Right cardiac atrium (tissue), 5 donors: ENCODE results near the gene CSNK1G1. TPM values are rescaled to one million over a fixed set of nuclear protein-coding genes. Genes with fewer than 3 reads are reported as not detected.

Experiments used
- ATAC-seq, 2 donors: fragments of 200-7000 bp; cut with Tn5 transposase; one replicate each; pipeline versions ENCODE4 v1.8.0 to v1.9.1; 2020; ENCODE audit warnings: moderate library complexity in 2 of 2, mild to moderate bottlenecking in 1 of 2
- DNase-seq, 3 donors: peaks; one replicate each; pipeline ENCODE4 v3.0.0-alpha.2; 2020
- H3K27ac ChIP-seq: one replicate; pipeline ENCODE4 v1.5.1; 2013; ENCODE audit warnings: mild to moderate bottlenecking, low read length, control low read depth, moderate library complexity
- H3K27me3 ChIP-seq: one replicate; pipeline ENCODE4 v1.6.1; 2013; ENCODE audit not compliant: control insufficient read depth, insufficient read depth
- H3K4me1 ChIP-seq: one replicate; pipeline ENCODE4 v1.6.1; 2013; ENCODE audit warnings: low read length; ENCODE audit not compliant: control insufficient read depth, insufficient read depth
- H3K4me3 ChIP-seq: one replicate; pipeline ENCODE4 v1.5.1; 2013; ENCODE audit warnings: low read length, control low read depth
- H3K9me3 ChIP-seq: one replicate; pipeline ENCODE4 v1.6.1; 2013; ENCODE audit warnings: low read length; ENCODE audit not compliant: control insufficient read depth
- WGBS: extraction: QIAGEN DNeasy Blood & Tissue Kit; methylation state at CpG from one replicate; pipeline ENCODE4 v1.1.7; 2013; 5-methylcytosine and 5-hydroxymethylcytosine counted together
- intact Hi-C, 4 donors: fragments of 100-400 bp; cut with DNase I; formaldehyde crosslinking; loops; one replicate each; pipeline versions ENCODE4 v1.11.0 to v1.14.0; 2022 to 2023
- polyA plus RNA-seq: library from polyadenylated mRNA; stranded (reverse); fragments of 200-250 nt; gene quantifications from one replicate; pipeline ENCODE4 v1.2.3, GENCODE V29; 2013
- total RNA-seq, 4 donors: library from RNA; stranded (reverse); fragmentation: NEBNext Ultra II Directional; extraction: Animal tissue kit (Norgen Biotek cat#: 25700); gene quantifications; one replicate each; pipeline ENCODE4 v1.2.1, GENCODE V29; 2021
- donor health status: healthy with polysubstance abuse.
- donor health status: DM: no; HTN: yes; CAD: no.
- donor health status: DM: no; HTN: no; CAD: no.
- donor health status: DM: no; HTN: yes; CAD: no; lungs with severe emphysema.
- donor health status: DM: yes; HTN: yes; CAD: no.

Gene CSNK1G1
- total and polyA plus RNA-seq, 5 donors = 2.3 to 11.5 (median 7.7) TPM

DNA sequence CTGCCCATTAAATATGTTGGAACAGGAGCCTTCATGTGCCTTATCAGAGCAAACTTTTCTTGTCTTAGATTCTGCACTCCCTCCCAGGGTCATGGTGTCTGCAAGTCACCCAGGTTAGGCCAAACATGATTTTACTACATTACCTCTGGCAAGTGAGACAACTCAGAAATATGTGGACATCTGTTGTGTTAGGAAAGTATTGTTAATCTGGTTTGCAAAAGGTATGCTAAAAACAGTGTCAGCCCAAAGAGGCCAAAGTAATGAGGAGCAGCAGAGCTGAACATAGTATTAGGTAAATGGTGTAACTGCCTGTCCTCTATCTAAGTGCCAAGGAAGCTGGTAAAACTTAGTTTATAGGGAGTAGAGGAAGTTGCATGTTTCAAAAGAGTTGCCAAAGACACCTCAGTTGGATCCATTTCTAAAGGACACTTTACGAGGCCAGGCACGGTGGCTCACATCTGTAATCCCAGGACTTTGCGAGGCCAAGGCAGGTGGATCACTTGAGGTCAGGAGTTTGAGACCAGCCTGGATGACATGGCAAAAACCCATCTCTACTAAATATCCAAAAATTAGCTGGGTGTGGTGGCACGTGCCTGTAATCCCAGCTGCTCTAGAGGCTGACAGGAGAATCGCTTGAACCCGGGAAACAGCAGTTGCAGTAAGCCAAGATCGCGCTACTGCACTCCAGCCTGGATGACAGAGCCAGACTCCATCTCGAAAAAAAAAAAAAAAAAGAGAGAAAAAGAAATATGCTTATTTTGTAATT is 170.6 kb downstream of the CSNK1G1 start:
- Histone ChIP-seq H3K27ac (no peak overlapping the region), H3K4me3 (no peak overlapping the region), H3K27me3 (no peaks in the 10 kb centered on the region), H3K9me3 (no peaks in the 10 kb centered on the region), H3K4me1 (no peaks in the 10 kb centered on the region)
- no peak for DNase-seq
- intact Hi-C loops = loop anchor here in 1 of 4 donors (10.0 kb wide), 1 partner anchor 329 kb away; no protein-coding TSS in a partner anchor
- WGBS = 91% methylated on average over 9 of the region's 9 CpGs
- ATAC-seq = no peak

DNA sequence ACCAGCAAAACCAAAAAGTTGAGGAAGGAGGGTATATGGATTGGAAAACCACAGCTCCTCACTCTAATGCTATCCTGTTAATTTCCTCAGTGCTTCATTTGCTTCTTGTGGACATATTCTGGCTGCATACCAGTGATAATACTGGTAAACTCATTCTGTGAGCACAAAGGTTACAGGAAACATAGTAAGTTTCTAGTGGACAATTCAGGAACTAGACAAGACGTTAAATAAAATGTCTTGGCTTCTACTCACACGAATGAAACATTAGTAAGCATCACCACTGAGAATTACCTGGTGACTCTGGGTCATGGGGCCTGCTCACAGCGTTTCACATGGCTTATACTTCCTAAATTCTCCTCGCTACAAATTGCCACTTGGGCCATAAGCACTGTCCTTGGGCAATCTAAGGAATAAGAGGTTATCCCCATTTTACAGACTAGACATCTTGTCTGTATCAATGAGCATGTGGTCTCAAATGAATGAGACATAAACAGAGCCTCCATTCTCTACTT is 173.1 kb downstream of the CSNK1G1 start:
- intact Hi-C loops = loop anchor here in 1 of 4 donors (10.0 kb wide), 1 partner anchor 332 kb away; no protein-coding TSS in a partner anchor
- Histone ChIP-seq H3K27ac (no peak overlapping the region), H3K4me3 (no peak overlapping the region), H3K9me3 (no peaks in the 10 kb centered on the region), H3K27me3 (no peaks in the 10 kb centered on the region), H3K4me1 (no peaks in the 10 kb centered on the region)
- no peak for DNase-seq
- 80% methylated on average over 4 of the region's 4 CpGs for WGBS
- no peak for ATAC-seq

DNA sequence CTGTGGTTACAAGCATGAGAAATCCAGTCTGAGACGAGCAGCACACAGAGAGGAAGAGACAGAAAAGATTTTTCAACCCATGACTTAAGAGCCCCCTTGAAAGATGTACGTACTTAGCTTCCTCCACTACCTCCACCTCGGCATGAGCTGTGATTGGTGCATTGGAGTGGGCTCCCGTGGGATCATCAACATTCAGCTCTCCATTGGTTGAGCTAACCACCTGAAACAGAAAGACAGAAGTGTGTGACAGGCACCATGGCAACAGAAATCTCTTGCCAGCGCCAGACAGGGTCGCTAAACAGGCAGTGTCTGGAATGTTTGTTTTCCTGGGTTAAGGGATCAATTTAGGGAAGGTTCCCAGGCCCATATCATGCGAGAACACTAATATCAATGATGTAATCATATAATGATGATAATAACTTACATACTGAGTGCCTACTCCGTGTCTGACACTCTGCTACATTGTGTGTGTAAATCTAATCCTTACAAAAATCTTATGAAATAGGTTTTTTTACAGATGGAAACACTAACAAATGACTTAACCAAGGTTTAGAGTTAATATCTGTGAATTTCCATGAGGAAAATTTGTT is 175.6 kb downstream of the CSNK1G1 start:
- DNase-seq = no peak
- no peak for ATAC-seq
- Histone ChIP-seq H3K9me3 (no peaks in the 10 kb centered on the region), H3K4me3 (no peak overlapping the region), H3K27ac (no peak overlapping the region), H3K27me3 (no peaks in the 10 kb centered on the region), H3K4me1 (no peaks in the 10 kb centered on the region)
- WGBS = 67% methylated on average over 8 of the region's 8 CpGs
- intact Hi-C loops = loop anchor here in 1 of 4 donors (10.0 kb wide), 1 partner anchor 334 kb away; no protein-coding TSS in a partner anchor

DNA sequence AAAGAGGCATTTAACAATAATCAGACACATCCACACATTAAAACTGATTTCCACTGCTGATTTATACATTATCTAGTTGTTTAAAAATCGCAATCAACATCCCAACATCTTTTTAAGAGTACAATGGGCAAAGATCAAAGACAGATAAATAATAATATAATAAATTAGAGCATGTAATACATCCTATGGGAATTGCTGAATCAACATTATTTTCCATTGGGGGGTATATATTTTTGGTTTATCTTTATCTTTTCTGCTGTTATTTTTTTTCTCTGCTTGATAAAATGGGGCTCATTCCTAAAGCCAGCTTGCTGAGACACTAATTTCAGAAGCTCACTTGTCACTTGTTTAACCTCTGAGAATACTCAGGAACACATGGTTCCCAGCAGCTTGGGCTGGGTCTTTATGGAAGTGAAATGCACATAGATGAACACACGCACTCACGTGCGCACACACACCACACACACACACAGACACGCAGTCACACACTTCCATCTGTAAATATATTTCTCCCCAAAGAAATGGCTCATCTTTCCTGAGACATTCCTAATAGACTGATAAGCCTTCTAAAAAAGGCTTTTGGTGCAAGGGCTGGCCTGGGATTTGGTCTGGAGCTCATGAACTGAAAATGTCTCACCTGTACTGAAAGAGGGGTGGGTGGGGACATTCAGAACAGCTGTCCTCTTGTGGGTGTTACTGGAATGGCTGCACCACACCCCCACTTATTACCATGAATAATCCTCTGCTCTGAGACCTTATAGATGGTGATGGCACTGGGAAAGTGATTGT is 189.7 kb downstream of the CSNK1G1 start:
- intact Hi-C loops = no loop called here
- 75% methylated on average over 5 of the region's 5 CpGs for WGBS

DNA sequence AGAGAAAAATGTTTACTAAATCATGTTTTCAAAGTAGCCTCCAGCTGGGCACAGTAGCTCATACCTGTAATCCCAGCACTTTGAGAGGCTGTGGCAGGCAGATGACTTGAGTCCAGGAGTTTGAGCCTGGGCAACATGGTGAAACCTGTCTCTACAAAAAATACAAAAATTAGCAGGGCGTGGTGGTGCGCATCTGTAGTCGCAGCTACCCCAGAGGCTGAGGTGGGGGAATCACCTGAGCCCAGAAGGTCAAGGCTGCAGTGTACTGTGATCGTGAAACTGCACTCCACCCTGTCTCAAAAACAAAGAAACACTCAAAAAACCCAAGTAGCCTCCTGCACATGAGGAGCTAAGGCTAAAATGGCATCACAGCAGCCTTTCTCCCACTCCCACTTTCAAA is 191.5 kb downstream of the CSNK1G1 start:
- Histone ChIP-seq H3K9me3 (no peaks in the 10 kb centered on the region), H3K27ac (peak overlapping the region; percentile 51), H3K27me3 (no peaks in the 10 kb centered on the region), H3K4me3 (no peak overlapping the region), H3K4me1 (peaks cover 4% of the 10 kb centered on the region)
- ATAC-seq (no peak), DNase-seq (no peak)
- intact Hi-C loops = no loop called here
- whole genome bisulfite sequencing = 94% methylated on average over 4 of the region's 4 CpGs

More for the DNA sequence above, 189.7 kb downstream of the CSNK1G1 start:
- no peaks in the 10 kb centered on the region for H3K9me3 ChIP-seq
- no peak for ATAC-seq
- no peak overlapping the region for H3K4me3 ChIP-seq
- no peak for DNase-seq
- peaks cover 4% of the 10 kb centered on the region for H3K4me1 ChIP-seq
- H3K27ac ChIP-seq = no peak overlapping the region
- H3K27me3 ChIP-seq = no peaks in the 10 kb centered on the region

DNA sequence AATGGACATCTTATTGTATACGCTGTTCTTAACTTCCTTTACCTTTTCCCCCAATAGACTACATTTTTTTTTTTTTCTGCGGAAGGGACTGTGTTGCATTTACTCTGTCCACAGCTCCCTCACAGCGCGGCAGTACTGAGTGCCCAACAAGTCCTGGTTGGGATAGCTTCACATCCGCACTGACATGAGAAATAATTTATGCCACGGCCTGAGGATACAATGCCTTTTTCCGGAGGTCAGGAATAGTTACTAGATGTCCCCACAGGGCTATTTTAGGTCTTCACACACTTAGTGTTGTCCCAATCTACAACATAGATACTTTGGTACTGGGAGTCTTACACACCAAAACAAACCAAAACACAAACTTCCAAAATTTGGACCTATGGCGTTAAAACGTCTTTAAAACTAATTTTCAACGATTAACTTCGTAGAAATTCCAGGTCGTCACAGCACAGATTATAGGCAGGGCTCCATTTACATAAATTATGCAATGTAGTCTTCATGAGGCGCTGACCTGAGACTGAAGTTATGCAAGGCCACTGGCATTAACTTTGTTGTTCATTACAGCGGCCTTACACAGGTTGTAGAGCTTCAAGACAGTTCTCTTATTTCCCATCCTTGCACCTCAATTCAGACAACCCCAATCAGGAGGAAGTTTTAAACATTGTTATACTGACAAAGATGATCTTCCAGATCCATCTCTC is 192.2 kb downstream of the CSNK1G1 start:
- ATAC-seq (peak; percentile 10 to 20), DNase-seq (peak; percentile 33 to 77 (median 73))
- peaks cover 4% of the 10 kb centered on the region for H3K4me1 ChIP-seq

DNA sequence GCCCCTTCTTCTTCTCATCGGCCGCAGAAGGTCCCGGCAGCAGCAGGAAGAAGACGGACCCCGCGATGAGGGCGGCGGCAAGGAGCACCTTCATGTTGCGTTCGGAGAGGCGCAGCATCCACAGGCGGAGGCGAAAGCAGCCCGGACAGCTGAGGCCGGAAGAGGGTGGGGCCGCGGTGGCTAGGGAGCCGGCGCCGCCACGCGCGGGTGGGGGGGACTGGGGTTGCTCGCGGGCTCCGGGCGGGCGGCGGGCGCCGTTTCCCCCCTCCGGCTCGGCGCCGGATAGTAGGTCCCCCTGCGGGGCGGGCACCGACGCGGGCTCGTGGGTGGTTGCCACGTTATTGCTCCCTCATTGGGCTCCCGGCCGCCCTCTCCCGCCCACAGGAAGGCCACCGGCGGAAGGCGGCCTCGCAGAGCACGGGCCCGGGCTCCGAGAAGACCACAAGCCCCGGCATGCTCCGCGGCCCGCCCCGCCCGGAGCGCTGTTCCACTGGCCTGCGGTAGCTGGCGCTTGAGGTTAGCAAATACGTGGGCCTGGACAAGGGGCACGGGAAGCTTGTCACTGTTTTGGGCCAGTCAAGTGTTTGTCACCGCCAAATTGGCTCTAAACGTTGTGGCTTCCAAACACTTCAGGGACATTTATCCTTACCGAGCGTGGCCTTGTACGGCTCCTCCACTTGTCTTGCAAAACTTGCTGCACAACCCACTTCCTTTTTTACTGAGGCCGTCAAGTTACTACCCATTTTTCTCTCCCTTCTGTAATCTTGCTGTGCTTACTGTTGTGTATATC is 192.9 kb downstream of the CSNK1G1 start, which contains the start of gene PPIB:
Gene PPIB (minus strand): TSS at position 154 of the 790 bp plus-strand sequence. CDS start 36 bp downstream, at position 118.
- peak; percentile 99 for DNase-seq
- WGBS = under 1% methylated on average over 69 of the region's 69 CpGs
- Histone ChIP-seq H3K27ac (peak within 1 kb of the TSS; percentile 98), H3K27me3 (no peaks in the 10 kb centered on the region), H3K9me3 (no peaks in the 10 kb centered on the region), H3K4me1 (peaks cover 8% of the 10 kb centered on the region), H3K4me3 (peak within 1 kb of the TSS; percentile 88)
- ATAC-seq = peak; percentile 96 to 97
- intact Hi-C loops = no loop called here

More for the DNA sequence above, 192.2 kb downstream of the CSNK1G1 start:
- Histone ChIP-seq H3K4me3 (peak overlapping the region; percentile 44), H3K27me3 (no peaks in the 10 kb centered on the region), H3K9me3 (no peaks in the 10 kb centered on the region), H3K27ac (peak overlapping the region; percentile 82)
- 38% methylated on average over 14 of the region's 14 CpGs for WGBS
- intact Hi-C loops = no loop called here

DNA sequence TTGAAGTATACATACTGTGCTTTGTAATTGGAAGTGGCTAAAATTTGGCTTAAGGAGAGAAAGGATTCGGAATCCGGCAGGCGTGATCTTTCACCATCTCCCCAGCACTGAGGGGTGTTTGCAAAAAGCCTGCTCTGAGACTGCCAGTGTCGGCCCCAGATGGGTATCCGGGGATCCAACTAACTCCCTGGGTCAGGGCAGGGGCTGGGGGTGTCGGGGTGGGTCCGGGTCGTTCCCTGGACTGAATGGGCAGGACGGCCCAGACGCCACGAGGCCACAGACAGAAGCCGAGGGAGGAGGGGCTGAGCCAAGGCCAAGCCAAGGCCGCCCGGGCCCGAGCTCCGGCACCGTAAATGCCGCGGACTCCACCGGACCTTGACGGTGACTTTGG is 193.5 kb downstream of the CSNK1G1 start:
- Histone ChIP-seq H3K4me1 (peaks cover 11% of the 10 kb centered on the region), H3K4me3 (peak overlapping the region; percentile 88), H3K9me3 (no peaks in the 10 kb centered on the region), H3K27me3 (no peaks in the 10 kb centered on the region), H3K27ac (peak overlapping the region; percentile 98)
- DNase-seq (no peak), ATAC-seq (peak; percentile 38 to 60)
- intact Hi-C loops = no loop called here
- WGBS = 1% methylated on average over 21 of the region's 21 CpGs

DNA sequence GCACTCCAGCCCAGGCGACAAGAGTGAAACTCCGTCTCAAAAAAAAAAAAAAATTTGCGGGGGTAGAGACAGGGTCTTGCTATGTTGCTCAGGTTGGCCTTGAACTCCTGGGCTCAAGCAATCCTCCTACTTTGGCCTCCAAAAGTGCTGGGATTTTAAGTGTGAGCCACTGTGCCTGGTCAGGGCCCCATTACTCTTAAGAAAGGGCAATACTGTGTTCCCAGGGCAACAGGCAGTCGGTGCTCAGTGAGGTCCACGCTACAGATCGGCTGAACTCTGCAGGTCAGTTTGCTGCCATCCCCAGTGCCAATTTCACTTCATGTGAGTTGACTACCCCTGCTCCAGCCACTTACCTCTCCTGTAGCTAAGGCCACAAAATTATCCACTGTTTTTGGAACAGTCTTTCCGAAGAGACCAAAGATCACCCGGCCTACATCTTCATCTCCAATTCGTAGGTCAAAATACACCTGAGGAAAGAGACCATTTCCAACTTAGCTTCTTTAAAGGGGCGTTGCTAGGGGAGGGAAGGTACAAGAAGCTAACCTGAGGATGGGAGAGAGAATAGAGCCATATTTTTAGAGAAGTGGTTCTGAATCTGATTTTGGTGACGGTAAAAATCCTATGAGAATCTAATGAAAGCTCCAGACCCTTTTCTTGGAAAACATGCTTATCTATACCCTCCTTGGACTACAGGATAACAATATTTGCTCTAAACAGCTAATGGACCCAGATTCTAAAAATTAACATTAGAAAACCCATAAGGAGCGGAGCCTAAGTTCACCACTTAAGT is 194.1 kb downstream of the CSNK1G1 start:
- ATAC-seq = no peak
- intact Hi-C loops = no loop called here

More for the DNA sequence above, 194.1 kb downstream of the CSNK1G1 start:
- no peak for DNase-seq
- peak overlapping the region; percentile 98 for H3K27ac ChIP-seq
- no peaks in the 10 kb centered on the region for H3K27me3 ChIP-seq
- H3K9me3 ChIP-seq = no peaks in the 10 kb centered on the region
- 47% methylated on average over 12 of the region's 12 CpGs for WGBS
- peak overlapping the region; percentile 88 for H3K4me3 ChIP-seq
- peaks cover 11% of the 10 kb centered on the region for H3K4me1 ChIP-seq
